Suprapubic skin (tissue), 3 donors: Measurements from ENCODE around the gene WDR45B.

Experiments used
- CTCF ChIP-seq, 2 donors: fragments of 200-600 bp in 1 of 2; fragments of 450-650 bp in 1 of 2; sonication (generic) in 1 of 2; IDR thresholded peaks; one replicate each; pipeline ENCODE4 v1.5.1; 2016 to 2019; ENCODE audit warnings: antibody characterized with exemption in 2 of 2, mild to moderate bottlenecking in 1 of 2, moderate library complexity in 1 of 2
- EP300 ChIP-seq: sonication (generic); formaldehyde crosslinking; IDR thresholded peaks from one replicate; pipeline ENCODE4 v1.6.1; 2017; ENCODE audit warnings: antibody characterized with exemption
- POLR2A ChIP-seq, 2 donors: fragments of 450-650 bp; IDR thresholded peaks; one replicate each; pipeline ENCODE4 v1.6.1; 2017; ENCODE audit warnings: antibody characterized with exemption in 2 of 2, mild to moderate bottlenecking in 2 of 2, moderate library complexity in 2 of 2

GRCh38 chr17:82663381-82664275 lies 15.4 kb upstream of the WDR45B start:
- TF ChIP-seq CTCF (IDR thresholded peaks at IDR 0.05), result no peak
- TF ChIP-seq EP300, result no peak
- no peak for TF ChIP-seq POLR2A (IDR thresholded peaks at IDR 0.05)
